K562 (cell line): ENCODE data around the gene AMIGO3. TPM values are rescaled to one million over a fixed set of nuclear protein-coding genes. Genes with fewer than 3 reads are reported as not detected.

ENCODE experiments used
- ARHGAP35 ChIP-seq: fragments of 450-650 bp; IDR thresholded peaks from 2 replicates; pipeline ENCODE4 v1.6.1; 2018; ENCODE audit not compliant: partially characterized antibody
- CXXC5 ChIP-seq: fragments of 250-450 bp; sonication (Bioruptor Pico); IDR thresholded peaks from 2 replicates; pipeline ENCODE4 v1.8.0; 2022; ENCODE audit warnings: inconsistent platforms, mild to moderate bottlenecking, moderate library complexity
- ETV1 ChIP-seq: fragments of 450-650 bp; conservative IDR thresholded peaks from 2 replicates; pipeline ENCODE4 v1.6.1; 2016; ENCODE audit warnings: missing genetic modification characterization, control low read depth, low read depth, missing compliant biosample characterization
- FOXA3 ChIP-seq, 2 experiments: fragments of 450-650 bp in 1 of 2; sonication (generic) in 1 of 2; formaldehyde crosslinking; IDR thresholded peaks in 1 of 2; conservative IDR thresholded peaks in 1 of 2; 2 replicates each; pipeline versions ENCODE4 v1.4.0 to v1.8.0; 2020 to 2022; ENCODE audit warnings: mild to moderate bottlenecking in 2 of 2, missing genetic modification reagents in 1 of 2
- KDM1A ChIP-seq, 2 experiments: fragments of 450-650 bp; IDR thresholded peaks; 2 replicates each; pipeline ENCODE4 v1.6.1; 2016; ENCODE audit warnings: mild to moderate bottlenecking in 2 of 2
- KLF6 ChIP-seq: fragments of 250-450 bp; sonication (Bioruptor Pico); IDR thresholded peaks from 2 replicates; pipeline ENCODE4 v1.4.0; 2020; ENCODE audit warnings: mild to moderate bottlenecking, moderate library complexity, borderline replicate concordance
- PHF8 ChIP-seq: fragments of 200-600 bp; sonication (generic); IDR thresholded peaks from 2 replicates; pipeline ENCODE4 v1.6.1; 2012; ENCODE audit warnings: mixed run types, mild to moderate bottlenecking, inconsistent platforms, low read length, moderate library complexity, borderline replicate concordance
- POLR2H ChIP-seq: IDR thresholded peaks from 2 replicates; pipeline ENCODE4 v1.6.1; 2016; ENCODE audit warnings: missing genetic modification characterization, low read depth, mild to moderate bottlenecking, control low read depth, missing compliant biosample characterization, moderate library complexity
- RBFOX2 ChIP-seq: fragments of 200-400 bp; formaldehyde crosslinking; IDR thresholded peaks from 2 replicates; pipeline ENCODE4 v1.6.1; 2017; ENCODE audit warnings: low read depth, mild to moderate bottlenecking, low read length, moderate library complexity
- RBM17 ChIP-seq: fragments of 200-400 bp; formaldehyde crosslinking; IDR thresholded peaks from 2 replicates; pipeline ENCODE4 v1.6.1; 2017; ENCODE audit warnings: low read depth, mild to moderate bottlenecking, low read length, borderline replicate concordance
- SIN3B ChIP-seq: fragments of 450-650 bp; IDR thresholded peaks from 2 replicates; pipeline ENCODE4 v1.6.1; 2017; ENCODE audit warnings: low read depth, mild to moderate bottlenecking, moderate library complexity
- SMAD1 ChIP-seq: fragments of 150-350 bp; IDR thresholded peaks from 2 replicates; pipeline ENCODE4 v1.6.1; 2014; ENCODE audit warnings: low read length, low read depth; ENCODE audit not compliant: partially characterized antibody
- SMARCE1 ChIP-seq: fragments of 450-650 bp; IDR thresholded peaks from 2 replicates; pipeline ENCODE4 v1.7.1; 2016; ENCODE audit warnings: mild to moderate bottlenecking
- SRF ChIP-seq, 2 experiments: fragments of 250-450, 450-650 bp in 1 of 2; sonication (Bioruptor Pico) in 1 of 2; sonication (generic) in 1 of 2; formaldehyde crosslinking; IDR thresholded peaks; 2 replicates each; pipeline versions ENCODE4 v1.5.0 to v1.5.1; 2020 to 2022; ENCODE audit warnings: mild to moderate bottlenecking in 1 of 2, missing genetic modification reagents in 1 of 2
- TCF7 ChIP-seq: sonication (generic); IDR thresholded peaks from 2 replicates; pipeline ENCODE4 v1.6.1; 2016; ENCODE audit warnings: antibody characterized with exemption, borderline replicate concordance
- TFAP4 ChIP-seq: sonication (generic); formaldehyde crosslinking; IDR thresholded peaks from 2 replicates; pipeline ENCODE4 v1.8.0; 2022; ENCODE audit warnings: missing genetic modification reagents, mild to moderate bottlenecking, moderate library complexity, borderline replicate concordance
- ZNF347 ChIP-seq: fragments of 450-650 bp; formaldehyde crosslinking; IDR thresholded peaks from 2 replicates; pipeline ENCODE4 v1.4.0; 2020; ENCODE audit warnings: low read depth, mild to moderate bottlenecking, moderate library complexity
- ZNF79 ChIP-seq: fragments of 250-450 bp; sonication (Bioruptor Pico); IDR thresholded peaks from 2 replicates; pipeline ENCODE4 v1.4.0; 2020; ENCODE audit warnings: low read depth, mild to moderate bottlenecking, moderate library complexity
- polyA plus RNA-seq, 8 experiments: library from polyadenylated mRNA; depleted of rRNA in 4 of 8; stranded (reverse) in 5 of 8; unstranded in 3 of 8; fragments of >200 nt; fragmentation: Nextera tagmentation in 2 of 8; fragmentation: Illumina TruSeq in 1 of 8; extraction: Ambion mirVana in 2 of 8; extraction: Trizol in 1 of 8; gene quantifications; 2 replicates each; pipeline versions ENCODE4 v1.2.1 to v1.2.3, GENCODE V29; 2011 to 2014; ENCODE audit warnings: inconsistent platforms in 1 of 8, missing spikeins in 1 of 8
- total RNA-seq, 7 experiments: library from RNA; depleted of rRNA in 6 of 7; stranded (reverse); fragments of >200 nt in 6 of 7; fragmentation: Illumina TruSeq in 2 of 7; extraction: Trizol in 2 of 7; gene quantifications; 2 replicates each; pipeline versions ENCODE4 v1.2.1 to v1.2.3, GENCODE V29; 2011 to 2021; ENCODE audit warnings: low replicate concordance in 1 of 7
- TF ChIP-seq, protein P1 (sequence below): fragments of 200-800 bp; sonication (Bioruptor generic); IDR thresholded peaks from 2 replicates; pipeline ENCODE4 v1.6.1; 2017; ENCODE audit warnings: missing genetic modification characterization, missing compliant biosample characterization
- TF ChIP-seq, protein P2 (sequence below): fragments of 450-650 bp; IDR thresholded peaks from 2 replicates; pipeline ENCODE4 v1.6.1; 2016; ENCODE audit warnings: antibody characterized with exemption
- TF ChIP-seq, protein P3 (sequence below): sonication (generic); formaldehyde crosslinking; IDR thresholded peaks from 2 replicates; pipeline ENCODE4 v1.8.1; 2023; ENCODE audit warnings: mild to moderate bottlenecking, missing genetic modification reagents

Gene AMIGO3
- total and polyA plus RNA-seq, 9 of the 15 experiments (the other 6 are each of a cell fraction or from before 2014, with no cell fraction given), result 0.13 to 2.8 (median 0.44) TPM; not detected in 4

DNA sequence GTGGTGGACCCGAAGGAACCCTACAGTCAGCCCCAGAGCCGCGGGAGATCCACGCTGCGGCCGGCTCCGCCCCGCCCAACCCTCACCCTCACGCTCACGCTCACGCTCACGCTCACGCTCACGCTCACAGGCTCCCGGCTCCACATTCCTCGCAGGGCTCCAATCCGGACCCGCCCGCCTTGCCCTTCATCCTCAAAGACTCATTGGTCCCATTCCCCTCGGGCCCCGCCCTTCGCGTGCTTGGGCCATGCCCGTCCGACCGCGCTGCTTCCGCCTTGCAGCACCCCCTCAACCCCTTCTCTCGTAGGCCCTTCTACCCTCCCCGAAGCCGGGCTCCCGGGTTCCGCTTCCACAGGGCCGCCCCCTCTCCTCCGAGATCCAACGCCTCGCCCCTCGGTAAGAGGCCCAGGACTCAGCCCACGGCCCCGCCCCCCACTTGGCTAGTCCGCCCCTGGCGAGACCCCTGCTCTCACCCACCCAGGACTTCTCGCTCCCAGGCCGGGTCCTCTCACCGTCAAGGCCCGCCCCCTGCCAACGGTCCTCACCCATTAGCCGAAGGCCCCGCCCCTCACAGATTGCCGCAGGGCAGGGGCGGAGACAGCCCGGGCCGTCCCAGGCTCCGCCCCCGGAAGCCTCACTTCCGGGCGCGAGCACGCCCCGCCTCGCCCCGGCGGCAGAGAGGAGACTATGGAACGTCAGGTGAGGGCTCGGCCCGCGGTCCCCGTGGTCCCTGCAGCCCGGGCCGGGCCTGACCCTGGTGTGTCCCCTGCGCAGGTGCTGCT lies 45.6 kb downstream of the AMIGO3 start, which contains the start of gene APEH (continued):
- TF ChIP-seq, protein P1, sequence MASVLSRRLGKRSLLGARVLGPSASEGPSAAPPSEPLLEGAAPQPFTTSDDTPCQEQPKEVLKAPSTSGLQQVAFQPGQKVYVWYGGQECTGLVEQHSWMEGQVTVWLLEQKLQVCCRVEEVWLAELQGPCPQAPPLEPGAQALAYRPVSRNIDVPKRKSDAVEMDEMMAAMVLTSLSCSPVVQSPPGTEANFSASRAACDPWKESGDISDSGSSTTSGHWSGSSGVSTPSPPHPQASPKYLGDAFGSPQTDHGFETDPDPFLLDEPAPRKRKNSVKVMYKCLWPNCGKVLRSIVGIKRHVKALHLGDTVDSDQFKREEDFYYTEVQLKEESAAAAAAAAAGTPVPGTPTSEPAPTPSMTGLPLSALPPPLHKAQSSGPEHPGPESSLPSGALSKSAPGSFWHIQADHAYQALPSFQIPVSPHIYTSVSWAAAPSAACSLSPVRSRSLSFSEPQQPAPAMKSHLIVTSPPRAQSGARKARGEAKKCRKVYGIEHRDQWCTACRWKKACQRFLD (CRISPR knock-in tag), result 0 out of 2 replicates have a peak, but pooled peaks have one; percentile 51
- TF ChIP-seq KLF6 (CRISPR knock-in tag), result no peak
- peak; percentile 25; the same call in 1 of the 2 replicates for TF ChIP-seq SIN3B
- TF ChIP-seq SMARCE1, result no peak
- TF ChIP-seq, protein P2, sequence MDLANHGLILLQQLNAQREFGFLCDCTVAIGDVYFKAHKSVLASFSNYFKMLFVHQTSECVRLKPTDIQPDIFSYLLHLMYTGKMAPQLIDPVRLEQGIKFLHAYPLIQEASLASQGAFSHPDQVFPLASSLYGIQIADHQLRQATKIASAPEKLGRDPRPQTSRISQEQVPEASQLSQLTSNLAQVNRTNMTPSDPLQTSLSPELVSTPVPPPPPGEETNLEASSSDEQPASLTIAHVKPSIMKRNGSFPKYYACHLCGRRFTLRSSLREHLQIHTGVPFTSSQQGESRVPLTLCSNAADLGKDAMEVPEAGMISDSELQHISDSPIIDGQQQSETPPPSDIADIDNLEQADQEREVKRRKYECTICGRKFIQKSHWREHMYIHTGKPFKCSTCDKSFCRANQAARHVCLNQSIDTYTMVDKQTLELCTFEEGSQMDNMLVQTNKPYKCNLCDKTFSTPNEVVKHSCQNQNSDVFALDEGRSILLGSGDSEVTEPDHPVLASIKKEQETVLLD, result peak; percentile 84
- TF ChIP-seq SMAD1, result peak; percentile 25
- TF ChIP-seq ARHGAP35, result no peak
- no peak for TF ChIP-seq ZNF79 (CRISPR knock-in tag)
- peak; percentile 92 for TF ChIP-seq RBFOX2
- TF ChIP-seq ETV1 (tag), result peak; percentile 75
- TF ChIP-seq PHF8, result peak; percentile 78; the same call in 1 of the 2 replicates
- no peak for TF ChIP-seq TCF7
- TF ChIP-seq, protein P3, sequence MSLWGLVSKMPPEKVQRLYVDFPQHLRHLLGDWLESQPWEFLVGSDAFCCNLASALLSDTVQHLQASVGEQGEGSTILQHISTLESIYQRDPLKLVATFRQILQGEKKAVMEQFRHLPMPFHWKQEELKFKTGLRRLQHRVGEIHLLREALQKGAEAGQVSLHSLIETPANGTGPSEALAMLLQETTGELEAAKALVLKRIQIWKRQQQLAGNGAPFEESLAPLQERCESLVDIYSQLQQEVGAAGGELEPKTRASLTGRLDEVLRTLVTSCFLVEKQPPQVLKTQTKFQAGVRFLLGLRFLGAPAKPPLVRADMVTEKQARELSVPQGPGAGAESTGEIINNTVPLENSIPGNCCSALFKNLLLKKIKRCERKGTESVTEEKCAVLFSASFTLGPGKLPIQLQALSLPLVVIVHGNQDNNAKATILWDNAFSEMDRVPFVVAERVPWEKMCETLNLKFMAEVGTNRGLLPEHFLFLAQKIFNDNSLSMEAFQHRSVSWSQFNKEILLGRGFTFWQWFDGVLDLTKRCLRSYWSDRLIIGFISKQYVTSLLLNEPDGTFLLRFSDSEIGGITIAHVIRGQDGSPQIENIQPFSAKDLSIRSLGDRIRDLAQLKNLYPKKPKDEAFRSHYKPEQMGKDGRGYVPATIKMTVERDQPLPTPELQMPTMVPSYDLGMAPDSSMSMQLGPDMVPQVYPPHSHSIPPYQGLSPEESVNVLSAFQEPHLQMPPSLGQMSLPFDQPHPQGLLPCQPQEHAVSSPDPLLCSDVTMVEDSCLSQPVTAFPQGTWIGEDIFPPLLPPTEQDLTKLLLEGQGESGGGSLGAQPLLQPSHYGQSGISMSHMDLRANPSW (CRISPR knock-in tag), result no peak
- no peak for TF ChIP-seq FOXA3 (CRISPR knock-in tag; conservative IDR thresholded peaks at IDR 0.05 in 1 of 2, IDR thresholded peaks at IDR 0.05 in 1 of 2)
- TF ChIP-seq RBM17, result no peak
- peak; percentile 50; the same call in 1 of the 2 replicates for TF ChIP-seq POLR2H (tag)
- TF ChIP-seq SRF (CRISPR knock-in tag; IDR thresholded peaks at IDR 0.05), result 0 out of 4 replicates have a peak, but pooled peaks of 1 of the 2 experiments have one; percentile 46
- peak; percentile 63 for TF ChIP-seq TFAP4 (CRISPR knock-in tag)
- peak; percentile 57 for TF ChIP-seq CXXC5 (CRISPR knock-in tag)
- TF ChIP-seq KDM1A (IDR thresholded peaks at IDR 0.05), result no peak
- TF ChIP-seq ZNF347, result no peak
